Measurements from ENCODE around the gene PAQR3.

The PAQR3 gene

GRCh38 chr4:78936989-78937388 is 2.2 kb downstream of the PAQR3 start:
- no peak for DNase-seq (ENCODE audit: low spot score)
- TF ChIP-seq, protein P1, sequence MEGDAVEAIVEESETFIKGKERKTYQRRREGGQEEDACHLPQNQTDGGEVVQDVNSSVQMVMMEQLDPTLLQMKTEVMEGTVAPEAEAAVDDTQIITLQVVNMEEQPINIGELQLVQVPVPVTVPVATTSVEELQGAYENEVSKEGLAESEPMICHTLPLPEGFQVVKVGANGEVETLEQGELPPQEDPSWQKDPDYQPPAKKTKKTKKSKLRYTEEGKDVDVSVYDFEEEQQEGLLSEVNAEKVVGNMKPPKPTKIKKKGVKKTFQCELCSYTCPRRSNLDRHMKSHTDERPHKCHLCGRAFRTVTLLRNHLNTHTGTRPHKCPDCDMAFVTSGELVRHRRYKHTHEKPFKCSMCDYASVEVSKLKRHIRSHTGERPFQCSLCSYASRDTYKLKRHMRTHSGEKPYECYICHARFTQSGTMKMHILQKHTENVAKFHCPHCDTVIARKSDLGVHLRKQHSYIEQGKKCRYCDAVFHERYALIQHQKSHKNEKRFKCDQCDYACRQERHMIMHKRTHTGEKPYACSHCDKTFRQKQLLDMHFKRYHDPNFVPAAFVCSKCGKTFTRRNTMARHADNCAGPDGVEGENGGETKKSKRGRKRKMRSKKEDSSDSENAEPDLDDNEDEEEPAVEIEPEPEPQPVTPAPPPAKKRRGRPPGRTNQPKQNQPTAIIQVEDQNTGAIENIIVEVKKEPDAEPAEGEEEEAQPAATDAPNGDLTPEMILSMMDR (IDR thresholded peaks at IDR 0.05; ENCODE audit: borderline replicate concordance, control extremely low read depth, extremely low read depth, insufficient read depth, missing control alignments), result no peak
- in situ Hi-C loops (cut with MboI; ENCODE audit: low sequenced_read_pairs, unreplicated experiment), result no loop called here

- no peak for DNase-seq (ENCODE audit: low spot score)
- TF ChIP-seq, protein P1 (IDR thresholded peaks at IDR 0.05; ENCODE audit: borderline replicate concordance, control extremely low read depth, extremely low read depth, insufficient read depth, missing control alignments), result no peak
- in situ Hi-C loops (cut with MboI; ENCODE audit: low sequenced_read_pairs, unreplicated experiment), result no loop called here
Observed at GRCh38 chr4:78930016-78930629, 9.1 kb downstream of the PAQR3 start.

GRCh38 chr4:78928835-78929234 is 10.4 kb downstream of the PAQR3 start:
- in situ Hi-C loops (cut with MboI; ENCODE audit: low sequenced_read_pairs, unreplicated experiment), result no loop called here
- DNase-seq (ENCODE audit: low spot score), result no peak
- TF ChIP-seq, protein P1 (IDR thresholded peaks at IDR 0.05; ENCODE audit: borderline replicate concordance, control extremely low read depth, extremely low read depth, insufficient read depth, missing control alignments), result no peak

GRCh38 chr4:78926826-78927225 is 12.4 kb downstream of the PAQR3 start:
- in situ Hi-C loops (cut with MboI; ENCODE audit: low sequenced_read_pairs, unreplicated experiment), result no loop called here
- TF ChIP-seq, protein P1 (IDR thresholded peaks at IDR 0.05; ENCODE audit: borderline replicate concordance, control extremely low read depth, extremely low read depth, insufficient read depth, missing control alignments), result no peak
- DNase-seq (ENCODE audit: low spot score), result no peak

DNA sequence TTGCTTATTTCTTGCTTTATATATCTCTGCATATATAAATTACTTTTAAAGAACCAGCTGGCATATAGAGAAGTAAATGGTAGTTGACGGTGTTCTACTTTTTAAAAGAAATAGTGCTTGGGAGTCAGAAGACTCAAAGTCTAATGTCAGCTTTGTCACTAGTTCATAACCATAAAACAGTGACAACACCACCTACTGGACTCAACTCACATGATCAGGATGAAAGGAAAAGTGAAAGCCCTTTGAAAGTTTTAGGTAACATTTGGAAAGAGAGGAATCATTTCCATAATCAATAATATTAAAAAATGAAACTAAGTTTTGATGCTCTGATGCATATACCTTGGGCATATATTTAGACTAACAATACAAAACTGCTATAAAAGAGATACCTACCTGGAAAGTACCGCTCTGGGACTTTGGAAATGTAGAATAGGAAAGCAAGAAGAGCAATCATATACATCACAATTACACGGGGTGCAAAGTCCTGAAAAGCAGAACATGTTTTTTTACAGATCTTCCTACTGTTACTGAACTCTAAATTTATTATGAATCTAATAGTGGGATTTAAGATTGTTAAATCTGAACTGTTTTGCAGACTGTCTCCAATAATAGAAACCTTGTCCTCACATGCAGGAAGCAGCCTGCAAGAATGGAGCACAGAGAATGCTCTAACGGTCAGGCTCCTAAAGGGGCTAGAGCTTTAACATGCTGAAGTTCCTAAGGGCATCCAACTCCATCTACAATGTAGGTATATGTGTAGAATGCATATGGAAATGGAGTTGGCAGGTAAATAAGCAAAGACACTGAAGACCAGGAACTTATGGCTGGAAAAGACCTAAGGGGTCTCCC is 15.6 kb downstream of the PAQR3 start:
- in situ Hi-C loops (cut with MboI; ENCODE audit: low sequenced_read_pairs, unreplicated experiment), result no loop called here
- DNase-seq (ENCODE audit: low spot score), result no peak

DNA sequence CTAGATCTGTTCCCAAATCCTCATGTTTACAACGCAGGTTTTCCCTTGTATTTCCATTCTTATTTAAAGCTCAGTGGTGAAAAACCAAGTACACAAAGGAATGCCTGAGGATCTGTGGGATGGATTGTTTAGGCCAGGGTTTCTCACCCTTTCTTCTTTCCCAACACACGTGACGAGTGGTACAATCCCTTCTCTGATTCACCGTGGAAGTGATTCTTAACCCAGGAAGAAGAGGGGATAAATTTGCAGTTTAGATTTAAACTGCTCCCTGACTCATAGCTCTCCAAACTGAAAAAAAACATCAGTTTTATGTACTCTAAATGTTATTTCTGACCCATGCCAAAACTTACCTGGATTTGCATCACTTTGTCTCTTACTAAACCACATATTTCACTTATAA is 17.0 kb downstream of the PAQR3 start:
- TF ChIP-seq, protein P1 (IDR thresholded peaks at IDR 0.05; ENCODE audit: borderline replicate concordance, control extremely low read depth, extremely low read depth, insufficient read depth, missing control alignments), result no peak
- in situ Hi-C loops (cut with MboI; ENCODE audit: low sequenced_read_pairs, unreplicated experiment), result no loop called here
- DNase-seq (ENCODE audit: low spot score), result no peak

More for the DNA sequence above, 15.6 kb downstream of the PAQR3 start:
- TF ChIP-seq, protein P1 (IDR thresholded peaks at IDR 0.05; ENCODE audit: borderline replicate concordance, control extremely low read depth, extremely low read depth, insufficient read depth, missing control alignments), result no peak

All from GM13976 (cell line).